HG03045 (cell line): ENCODE measurements around the gene ODC1.
"Not testable (repeated sequence)": the region's sequence is repeated elsewhere in the genome, so short reads cannot be mapped to it uniquely, and the experiment has no call there.

Experiments
- ATAC-seq: cut with Tn5 transposase; IDR thresholded peaks from one replicate; pipeline ENCODE4 v1.9.1; 2021; ENCODE audit warnings: mild to moderate bottlenecking, moderate library complexity; ENCODE audit not compliant: unreplicated experiment

The ODC1 gene

DNA sequence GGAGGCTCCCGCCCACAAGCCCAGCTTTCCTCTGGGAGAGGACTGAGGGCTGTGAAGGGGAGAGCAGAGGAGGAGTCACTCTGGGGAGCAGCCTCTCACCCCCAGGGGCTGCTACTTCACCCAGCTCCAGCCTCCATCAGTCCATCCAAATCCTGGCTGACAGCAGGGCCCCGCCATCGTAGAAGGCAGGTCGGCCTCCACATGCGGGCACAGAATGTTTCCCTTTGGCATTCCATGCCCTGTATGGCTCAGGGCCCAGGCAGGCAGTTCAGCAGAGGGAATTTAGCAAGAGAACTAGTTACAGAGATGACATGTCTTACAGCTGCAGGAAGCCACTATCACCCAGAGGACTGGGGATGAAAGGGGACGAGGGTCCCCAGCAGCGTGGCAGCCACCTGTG, 6.4 kb upstream of the ODC1 start:
- no peak for ATAC-seq

DNA sequence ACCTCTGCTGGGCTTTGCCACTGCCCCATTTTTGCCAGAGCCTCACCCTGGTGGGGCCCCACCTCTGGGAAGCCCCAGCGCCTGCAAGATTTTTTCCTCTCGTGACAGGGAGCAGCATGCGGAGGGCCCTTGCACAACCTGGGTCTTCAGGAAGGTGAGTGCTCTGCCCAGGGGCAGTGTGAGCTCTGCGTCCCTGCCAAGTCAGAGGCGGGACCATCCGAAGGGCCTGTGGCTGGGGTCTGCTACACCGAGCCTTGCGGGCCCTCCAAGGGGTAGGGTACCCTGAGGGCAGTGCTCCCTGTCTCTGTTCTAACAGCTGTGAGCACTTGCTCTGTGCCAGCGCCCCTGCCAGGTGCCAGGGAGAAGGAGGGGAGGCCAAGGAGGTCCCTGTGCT, 5.8 kb upstream of the ODC1 start:
- ATAC-seq, result no peak

- ATAC-seq, result no peak
Measured at GRCh38 chr2:10452956-10453904, 5.1 kb upstream of the ODC1 start.

- no peak for ATAC-seq
Measured at GRCh38 chr2:10452312-10452711, 4.2 kb upstream of the ODC1 start.

DNA sequence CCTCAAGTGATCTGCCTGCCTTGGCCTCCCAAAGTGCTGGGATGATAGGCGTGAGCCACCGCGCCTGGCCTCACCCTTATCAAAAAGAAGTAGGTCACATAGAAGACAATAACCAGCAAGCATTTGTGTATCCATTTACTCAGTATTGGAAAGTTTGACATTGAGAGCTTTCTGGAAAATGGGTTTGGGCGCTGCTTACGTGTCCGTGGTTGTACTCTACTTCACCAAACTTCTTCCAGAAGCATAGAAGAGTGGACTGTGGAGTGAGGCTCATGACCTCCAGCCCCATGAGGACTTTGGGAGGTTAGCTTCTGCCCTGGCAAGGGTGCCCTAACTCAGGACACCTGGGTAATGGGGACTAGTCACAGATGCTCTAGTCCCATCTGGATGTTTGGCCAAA, 3.7 kb upstream of the ODC1 start:
- no peak for ATAC-seq

- ATAC-seq, result no peak
Measured at GRCh38 chr2:10449838-10450691, 1.9 kb upstream of the ODC1 start.

DNA sequence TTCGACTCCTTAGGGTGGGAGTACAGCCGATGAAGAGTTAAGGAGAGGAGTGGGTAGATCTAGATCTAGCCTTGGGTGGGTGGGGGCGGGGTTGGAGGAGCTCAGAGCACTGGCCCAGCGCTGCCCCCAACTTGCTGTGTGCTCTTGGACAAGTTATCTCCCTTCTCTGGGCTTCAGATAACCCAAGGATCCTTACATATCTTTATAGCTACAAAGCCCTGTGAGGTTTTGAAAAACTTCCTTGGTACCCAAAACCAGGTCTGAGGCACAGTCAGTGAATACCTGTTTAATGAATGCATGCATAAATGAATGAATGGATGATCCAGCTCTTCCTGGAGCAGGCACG, 1.3 kb upstream of the ODC1 start:
- ATAC-seq, result no peak

- ATAC-seq, result peak; percentile 63
Measured at GRCh38 chr2:10448576-10449485, 704 bp upstream of the ODC1 start.

- ATAC-seq, result peak; percentile 33
Measured at GRCh38 chr2:10447300-10447894, 730 bp downstream of the ODC1 start.

DNA sequence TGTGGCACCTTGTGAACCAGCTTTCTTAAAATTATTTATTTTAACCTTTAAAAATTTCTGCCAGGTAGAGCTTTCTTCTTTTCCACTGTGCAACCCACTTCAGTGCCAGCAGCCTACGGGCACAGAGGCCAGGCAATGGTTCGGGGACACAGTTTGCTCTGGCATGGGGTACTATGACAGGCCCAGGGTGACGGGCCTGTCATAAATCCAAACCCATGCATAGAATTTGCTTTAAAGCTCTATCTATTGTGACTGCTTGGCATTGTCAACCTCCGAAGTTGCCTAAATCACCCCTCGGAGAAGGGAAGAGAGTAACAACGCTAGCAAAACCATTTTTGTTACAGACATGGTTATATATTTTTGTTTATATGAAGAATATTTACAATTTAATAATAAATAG, 1.5 kb downstream of the ODC1 start:
- no peak for ATAC-seq

DNA sequence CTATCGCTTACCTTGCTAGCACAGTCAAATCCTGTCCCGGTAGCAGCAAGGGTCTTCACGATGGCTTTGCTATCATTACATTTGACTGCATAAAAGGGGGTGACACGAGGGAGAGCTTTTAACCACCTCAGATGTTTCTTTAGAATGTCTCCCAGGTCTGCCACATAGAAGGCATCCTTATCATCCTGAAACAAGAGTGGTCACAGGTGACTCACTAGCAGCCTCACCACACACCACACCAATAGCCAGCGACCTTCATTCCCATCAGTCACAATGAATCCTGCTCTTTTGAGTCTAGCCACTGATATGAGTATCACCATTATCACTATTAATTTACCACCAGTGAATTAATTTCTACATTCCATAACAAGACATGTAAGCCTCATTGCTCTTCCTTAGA, 3.7 kb downstream of the ODC1 start:
- ATAC-seq, result no peak

GRCh38 chr2:10442469-10443126, 5.5 kb downstream of the ODC1 start:
- ATAC-seq, result not testable (repeated sequence)

- ATAC-seq, result no peak
Measured at GRCh38 chr2:10441948-10442347, 6.2 kb downstream of the ODC1 start.

DNA sequence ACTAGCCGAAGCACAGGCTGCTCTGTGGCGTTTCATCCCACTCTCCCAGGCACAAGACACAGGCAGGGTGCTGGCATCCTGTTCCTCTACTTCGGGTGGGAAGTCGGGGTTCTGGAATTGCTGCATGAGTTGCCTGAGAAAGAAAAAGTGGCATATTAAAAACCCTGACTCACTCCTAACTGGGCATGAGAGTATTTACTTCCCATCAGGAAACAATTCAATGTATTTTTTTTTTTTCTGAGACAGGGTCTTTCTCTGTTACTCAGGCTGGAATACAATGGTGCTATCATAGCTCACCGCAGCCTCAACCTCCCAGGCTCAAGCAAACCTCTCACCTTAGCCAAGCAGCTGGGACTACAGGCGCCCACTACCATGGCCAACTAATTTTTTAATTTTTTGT, 7.4 kb downstream of the ODC1 start:
- ATAC-seq, result no peak

DNA sequence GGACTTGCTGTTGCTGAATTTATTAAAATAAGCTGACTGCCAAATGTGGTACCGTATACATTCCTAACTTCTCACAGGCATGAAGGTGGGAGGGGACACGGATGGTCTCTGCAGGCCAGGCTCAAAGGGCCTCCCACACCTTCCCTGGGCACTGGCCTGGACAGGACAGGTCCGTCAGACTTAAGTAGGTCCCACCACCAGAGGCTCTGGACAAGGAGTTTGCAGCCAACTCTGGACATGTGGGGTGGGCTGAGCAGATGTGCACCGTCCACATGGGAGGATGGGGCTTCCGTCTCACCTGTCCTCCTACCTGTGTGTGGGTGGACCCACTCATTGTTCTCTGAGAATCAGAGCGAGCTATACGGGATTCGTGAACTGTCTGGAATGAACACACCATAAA, 8.2 kb downstream of the ODC1 start:
- no peak for ATAC-seq

DNA sequence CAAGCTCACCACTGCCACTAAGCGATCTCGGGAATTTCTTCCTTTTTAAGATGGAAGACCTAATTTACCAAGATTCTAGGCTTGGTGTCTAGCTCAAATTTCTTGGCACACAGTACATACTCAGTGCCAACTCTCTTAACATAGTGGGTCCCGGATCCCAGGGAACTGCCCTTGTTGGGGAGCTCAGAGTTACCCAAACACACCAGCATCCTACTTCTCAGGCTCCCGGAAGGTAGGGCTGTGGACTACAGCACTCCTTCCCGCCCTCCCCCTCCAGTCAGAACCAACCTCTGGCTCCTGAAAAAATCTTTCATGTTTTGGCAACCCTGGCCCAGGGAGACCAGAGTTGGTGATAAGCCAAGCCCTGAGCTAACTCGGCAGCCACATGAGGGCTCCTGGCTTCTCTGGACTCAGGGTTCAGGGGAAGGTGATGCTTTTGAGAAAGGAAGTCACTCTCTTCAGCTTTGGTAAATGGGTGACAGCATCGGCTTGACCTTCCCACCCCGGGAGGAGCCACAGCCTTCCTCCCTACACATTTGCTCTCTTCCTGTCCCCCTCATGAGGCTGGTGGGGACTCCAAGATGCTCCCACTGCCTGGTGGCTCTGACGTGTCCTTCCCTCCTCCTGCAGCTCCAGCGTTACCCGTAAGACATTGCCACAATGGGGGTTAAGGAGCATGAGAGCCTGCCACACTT, 8.8 kb downstream of the ODC1 start:
- no peak for ATAC-seq

DNA sequence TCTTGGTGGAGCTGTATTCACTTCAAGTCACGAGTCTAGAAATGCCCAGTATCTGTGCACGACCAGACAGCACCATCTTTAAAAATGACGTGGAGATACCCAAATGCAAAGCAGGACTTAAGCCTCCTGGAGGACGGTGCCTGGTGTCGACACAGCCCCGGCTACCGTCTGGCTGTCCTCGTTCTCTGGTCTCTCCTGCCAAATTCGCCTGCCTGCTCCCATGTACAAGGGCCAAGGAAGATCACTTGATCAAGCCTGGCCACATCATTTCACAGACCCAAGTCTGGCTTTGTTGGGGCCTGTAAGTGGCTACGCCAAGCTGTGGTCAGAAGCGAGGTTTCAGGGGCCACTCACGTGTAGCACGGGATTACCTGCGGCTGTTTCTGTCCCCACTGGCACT, 9.4 kb downstream of the ODC1 start:
- no peak for ATAC-seq

GRCh38 chr2:10437806-10438205, 10.3 kb downstream of the ODC1 start:
- no peak for ATAC-seq

DNA sequence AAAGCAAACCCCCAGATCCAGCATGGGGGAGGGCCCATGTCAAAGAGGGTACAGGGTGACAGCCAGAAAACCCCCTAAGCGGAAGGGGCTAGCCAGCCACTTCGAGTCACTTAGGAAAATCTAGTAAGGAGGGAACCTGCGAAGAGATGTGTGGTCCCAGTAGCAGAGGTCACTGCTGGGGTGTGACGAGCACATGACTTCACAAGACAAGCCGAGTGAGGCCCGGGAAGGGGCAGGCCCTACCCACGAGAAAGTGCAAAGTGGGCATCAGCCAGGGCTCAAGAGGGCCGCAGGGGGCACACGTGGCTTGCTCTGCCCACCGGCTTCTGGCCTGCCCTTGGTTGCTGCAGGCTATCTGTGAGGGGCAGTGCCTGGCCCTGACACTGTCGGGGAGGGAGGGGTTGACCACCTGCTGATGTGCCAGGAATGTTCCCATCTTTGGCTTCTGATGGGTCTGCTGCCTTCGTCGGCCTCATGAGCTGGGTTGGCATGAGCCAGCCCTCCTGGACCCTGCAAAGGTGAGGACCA, 11.5 kb downstream of the ODC1 start:
- ATAC-seq, result no peak
